Transverse colon (tissue), 4 donors: ENCODE measurements around the gene CENPA.

Experiments used
- CTCF ChIP-seq, 5 experiments: fragments of 200-600 bp in 3 of 5; fragments of 450-650 bp in 2 of 5; sonication (generic) in 3 of 5; IDR thresholded peaks; 1 replicate in 2 of 5; 2 replicates in 3 of 5; pipeline ENCODE4 v1.5.1; 2016 to 2017; ENCODE audit warnings: antibody characterized with exemption in 5 of 5, inconsistent platforms in 3 of 5, mild to moderate bottlenecking in 2 of 5, moderate library complexity in 1 of 5
- EP300 ChIP-seq: sonication (generic); formaldehyde crosslinking; IDR thresholded peaks from one replicate; pipeline ENCODE4 v1.6.1; 2017; ENCODE audit warnings: antibody characterized with exemption, low read depth
- POLR2A ChIP-seq: fragments of 450-650 bp; IDR thresholded peaks from one replicate; pipeline ENCODE4 v1.6.1; 2016; ENCODE audit warnings: antibody characterized with exemption, mild to moderate bottlenecking, moderate library complexity
- POLR2AphosphoS5 ChIP-seq, 3 donors: sonication (generic); formaldehyde crosslinking; IDR thresholded peaks; one replicate each; pipeline ENCODE4 v1.6.1; 2016; ENCODE audit warnings: antibody characterized with exemption in 3 of 3

GRCh38 chr2:26816893-26817292 lies 31.0 kb downstream of the CENPA start:
- TF ChIP-seq CTCF (IDR thresholded peaks at IDR 0.05) (no peak), POLR2A (no peak), EP300 (no peak), POLR2AphosphoS5 (IDR thresholded peaks at IDR 0.05) (no peak)
